ENCODE measurements around the gene FMO3.

GRCh38 chr1:171160211-171160610 lies 69.5 kb downstream of the FMO3 start:
- TF ChIP-seq POLR2A (IDR thresholded peaks at IDR 0.05; ENCODE audit: low read depth) = no peak
- TF ChIP-seq CTCF (IDR thresholded peaks at IDR 0.05) = no peak
- no peak for TF ChIP-seq POLR2AphosphoS5 (IDR thresholded peaks at IDR 0.05)
